LNCaP clone FGC (cell line): ENCODE results near the gene GOT1.

ENCODE experiments used
- DNase-seq: peaks from one replicate; pipeline ENCODE4 v3.0.0-alpha.2; 2011; ENCODE audit warnings: low read depth
- H3K4me3 ChIP-seq: 2 replicates; pipeline ENCODE4 v1.5.1; 2011; ENCODE audit warnings: mild to moderate bottlenecking, low read depth, low read length, control low read depth
- TF ChIP-seq, protein P1 (sequence below): IDR thresholded peaks from 2 replicates; pipeline ENCODE4 v1.5.1; 2012; ENCODE audit warnings: mild to moderate bottlenecking; ENCODE audit not compliant: control insufficient read depth, insufficient read depth; ENCODE audit errors: extremely low read depth

GOT1 gene

DNA sequence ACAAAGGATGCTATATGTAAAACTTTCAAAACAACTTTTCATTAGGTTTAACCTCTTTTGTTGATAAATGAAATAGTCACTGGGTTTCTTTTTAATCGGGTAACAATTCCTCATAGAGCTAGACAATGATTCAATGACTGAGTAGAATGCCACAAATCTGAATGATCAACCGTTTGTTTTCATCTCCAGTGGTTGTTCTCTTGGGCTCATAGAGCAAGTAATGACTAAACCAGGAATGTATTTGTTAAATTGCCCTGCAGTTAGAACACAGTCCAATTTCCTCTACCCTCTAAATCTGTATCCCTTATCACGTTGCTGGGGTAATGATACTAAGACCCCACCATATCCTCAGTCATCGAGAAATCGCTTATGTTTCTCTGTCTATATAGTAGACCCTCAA, 61.3 kb downstream of the GOT1 start:
- no peak overlapping the region for H3K4me3 ChIP-seq
- DNase-seq, result no peak
- TF ChIP-seq, protein P1, sequence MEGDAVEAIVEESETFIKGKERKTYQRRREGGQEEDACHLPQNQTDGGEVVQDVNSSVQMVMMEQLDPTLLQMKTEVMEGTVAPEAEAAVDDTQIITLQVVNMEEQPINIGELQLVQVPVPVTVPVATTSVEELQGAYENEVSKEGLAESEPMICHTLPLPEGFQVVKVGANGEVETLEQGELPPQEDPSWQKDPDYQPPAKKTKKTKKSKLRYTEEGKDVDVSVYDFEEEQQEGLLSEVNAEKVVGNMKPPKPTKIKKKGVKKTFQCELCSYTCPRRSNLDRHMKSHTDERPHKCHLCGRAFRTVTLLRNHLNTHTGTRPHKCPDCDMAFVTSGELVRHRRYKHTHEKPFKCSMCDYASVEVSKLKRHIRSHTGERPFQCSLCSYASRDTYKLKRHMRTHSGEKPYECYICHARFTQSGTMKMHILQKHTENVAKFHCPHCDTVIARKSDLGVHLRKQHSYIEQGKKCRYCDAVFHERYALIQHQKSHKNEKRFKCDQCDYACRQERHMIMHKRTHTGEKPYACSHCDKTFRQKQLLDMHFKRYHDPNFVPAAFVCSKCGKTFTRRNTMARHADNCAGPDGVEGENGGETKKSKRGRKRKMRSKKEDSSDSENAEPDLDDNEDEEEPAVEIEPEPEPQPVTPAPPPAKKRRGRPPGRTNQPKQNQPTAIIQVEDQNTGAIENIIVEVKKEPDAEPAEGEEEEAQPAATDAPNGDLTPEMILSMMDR, result no peak

DNA sequence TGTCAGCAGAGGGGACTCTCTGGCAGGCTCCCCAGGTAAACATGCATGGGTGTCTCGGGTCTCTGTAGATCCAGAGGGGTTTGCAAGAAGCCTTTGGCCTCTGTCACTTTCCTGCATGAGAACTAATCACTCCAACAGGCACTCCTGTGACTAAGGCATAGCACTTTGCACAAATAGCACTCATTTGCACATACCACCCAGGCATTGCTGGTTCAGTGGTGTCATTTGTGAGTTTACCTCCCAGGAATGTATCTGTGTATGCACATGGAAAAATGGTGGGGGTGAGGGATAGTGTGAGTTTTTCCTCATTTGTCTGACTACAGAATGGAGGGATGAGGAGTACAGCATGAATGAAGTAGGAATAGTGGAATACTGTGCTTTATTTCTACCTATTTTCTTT, 61.8 kb downstream of the GOT1 start:
- TF ChIP-seq, protein P1, result no peak
- DNase-seq, result no peak

DNA sequence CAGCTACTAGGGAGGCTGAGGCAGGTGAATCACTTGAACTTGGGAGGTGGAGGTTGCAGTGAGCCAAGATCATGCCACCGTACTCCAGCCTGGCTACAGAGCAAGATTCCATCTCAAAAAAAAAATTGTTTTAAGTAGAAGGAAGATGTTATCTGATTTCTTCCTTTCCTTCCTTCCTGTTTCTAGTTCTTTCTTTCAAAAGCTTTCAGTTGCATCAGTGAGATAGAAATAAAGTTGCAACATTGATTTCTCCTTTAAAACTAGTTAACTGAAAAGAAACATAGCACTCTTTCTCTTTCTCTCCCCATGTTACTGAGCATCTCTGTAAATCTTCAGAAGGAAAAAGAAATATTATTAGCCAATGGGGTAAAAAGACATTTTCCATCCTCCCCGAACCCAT, 63.8 kb downstream of the GOT1 start:
- no peak for DNase-seq
- TF ChIP-seq, protein P1, result no peak
- H3K4me3 ChIP-seq, result no peak overlapping the region

More for the DNA sequence above, 61.8 kb downstream of the GOT1 start:
- no peak overlapping the region for H3K4me3 ChIP-seq

DNA sequence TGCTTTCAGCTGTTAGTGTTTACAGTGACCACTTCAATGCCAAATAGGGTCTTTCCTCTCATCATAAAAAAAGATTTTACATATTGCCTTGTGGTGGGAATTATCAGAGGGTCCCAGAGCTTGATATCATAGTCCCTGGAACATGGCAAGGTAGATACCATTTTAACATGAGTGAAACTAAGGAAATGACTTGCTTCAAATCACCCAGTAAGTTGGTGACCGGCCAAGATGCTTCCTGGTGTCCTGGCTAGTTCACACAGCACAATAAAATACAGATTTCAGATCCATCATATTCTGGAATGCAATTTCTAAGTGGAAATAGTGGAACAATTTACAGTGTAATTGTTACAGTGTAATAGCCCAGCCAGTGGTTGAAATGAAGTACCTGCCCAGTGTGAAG, 64.7 kb downstream of the GOT1 start:
- H3K4me3 ChIP-seq, result no peak overlapping the region
- TF ChIP-seq, protein P1, result no peak
- no peak for DNase-seq

DNA sequence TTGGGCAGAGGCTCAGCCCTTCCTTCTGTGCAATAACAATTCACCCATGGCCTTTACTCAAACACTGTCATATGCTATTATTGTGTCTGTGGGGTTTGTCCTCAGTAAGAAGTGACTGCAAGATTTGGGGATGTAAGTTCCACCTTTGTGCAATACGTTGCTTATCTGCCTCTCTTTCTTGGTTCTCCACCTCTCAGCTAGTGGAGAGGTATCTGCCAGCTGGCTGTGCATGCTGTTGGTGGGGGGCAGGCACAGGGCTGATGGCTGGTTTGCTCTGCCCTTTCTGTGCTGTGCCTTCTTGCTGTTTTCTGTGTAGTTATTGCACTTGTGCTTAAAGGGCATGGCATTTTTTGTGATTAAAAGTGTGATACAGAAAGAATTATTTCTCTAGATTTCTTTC, 65.1 kb downstream of the GOT1 start:
- TF ChIP-seq, protein P1, result no peak
- H3K4me3 ChIP-seq, result no peak overlapping the region
- no peak for DNase-seq

DNA sequence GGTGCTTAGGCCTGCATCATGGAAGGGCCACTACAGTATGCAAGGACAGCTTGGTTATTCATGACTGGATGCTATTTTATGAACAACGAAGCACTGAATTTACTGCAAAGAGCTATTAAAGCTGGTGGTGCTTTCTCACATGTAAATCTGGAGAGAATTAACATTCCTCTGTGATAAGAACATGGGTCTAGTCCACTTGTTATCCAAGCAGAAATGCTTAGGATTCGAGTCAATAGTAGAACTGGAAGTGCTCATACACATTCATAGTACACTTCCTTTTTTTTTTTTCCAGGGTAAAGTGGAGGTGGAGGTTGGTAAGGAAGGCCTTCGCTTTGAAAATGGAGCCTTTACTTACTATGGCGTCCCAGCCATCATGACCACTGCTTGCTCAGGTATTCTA, 66.3 kb downstream of the GOT1 start:
- TF ChIP-seq, protein P1, result no peak
- DNase-seq, result no peak

DNA sequence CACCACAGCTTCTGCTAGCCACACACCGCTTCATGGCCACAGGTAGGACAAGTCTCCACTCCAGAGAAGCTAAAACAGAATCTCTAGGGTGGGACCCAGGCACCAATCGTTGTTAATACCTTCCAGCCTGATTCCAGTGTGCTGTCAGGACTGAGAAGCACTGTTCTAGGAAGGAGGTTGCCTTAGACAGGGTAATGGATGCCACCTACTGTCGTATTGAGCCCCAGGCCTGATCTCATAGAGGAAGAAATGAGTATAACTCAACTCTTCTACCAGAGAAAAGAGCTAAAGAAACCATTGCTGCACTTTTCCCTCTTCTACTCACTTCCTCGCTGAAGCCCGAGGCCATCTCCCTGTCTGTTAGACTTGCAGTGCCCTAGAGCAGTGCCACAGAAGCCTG, 69.5 kb downstream of the GOT1 start:
- no peak overlapping the region for H3K4me3 ChIP-seq
- TF ChIP-seq, protein P1, result peak; percentile 40
- no peak for DNase-seq

More for the DNA sequence above, 66.3 kb downstream of the GOT1 start:
- H3K4me3 ChIP-seq, result no peak overlapping the region
